ENCODE data around the gene FDXR. TPM values are rescaled to one million over a fixed set of nuclear protein-coding genes. Genes with fewer than 3 reads are reported as not detected.

Gene FDXR
- total and polyA plus RNA-seq, 2 donors (not counting 3 experiments of a cell fraction or from before 2014, with no cell fraction given) = 19.7 to 33.4 TPM

GRCh38 chr17:74825952-74826719 lies 46.7 kb downstream of the FDXR start:
- Histone ChIP-seq H3K27ac (ENCODE audit: insufficient read depth, low read depth, low read length) (no peak overlapping the region), H2AFZ (ENCODE audit: low read depth, low read length) (no peak overlapping the region), H3K9me3 (replicated peaks; ENCODE audit: control insufficient read depth, insufficient read depth, low read length) (no peaks in the 10 kb centered on the region), H3K4me2 (ENCODE audit: insufficient read depth, low read length) (peak overlapping the region; percentile 1), H3K4me3 (replicated peaks in 1 of 3; ENCODE audit: insufficient read depth in 1 of 3, low read depth in 1 of 3, low read length in 3 of 3) (no peak overlapping the region), H3K9ac (replicated peaks; ENCODE audit: extremely low read depth, insufficient read depth, low read length) (no peak overlapping the region), H3K36me3 (ENCODE audit: control insufficient read depth in 2 of 2, extremely low read depth in 1 of 2, insufficient read depth in 2 of 2, low read length in 2 of 2) (peaks cover 0 to 4% of the 10 kb centered on the region in 2 experiments), H3K79me2 (ENCODE audit: control insufficient read depth, insufficient read depth, low read length) (no peaks in the 10 kb centered on the region), H3K9me1 (replicated peaks; ENCODE audit: control insufficient read depth, extremely low read depth, insufficient read depth, low read length) (no peaks in the 10 kb centered on the region), H3K27me3 (ENCODE audit: control insufficient read depth in 2 of 2, insufficient read depth in 2 of 2, low read length in 2 of 2) (no peaks in the 10 kb centered on the region), H4K20me1 (replicated peaks; ENCODE audit: control insufficient read depth, extremely low read depth, insufficient read depth, low read length) (no peaks in the 10 kb centered on the region), H3K4me1 (ENCODE audit: control insufficient read depth, extremely low read depth, insufficient read depth, low read length) (peaks cover 13% of the 10 kb centered on the region)
- CTCF ChIA-PET = interaction anchor here (0.9 to 3.7 kb wide), 12 partner anchors 14 to 47 kb away, joined by 3 to 23 read pairs (median 4); partner anchors contain the start of genes FDXR and GRIN2C
- no peak for TF ChIP-seq MYC (IDR thresholded peaks at IDR 0.05; ENCODE audit: low read depth, low read length)
- peak; percentile 61 for TF ChIP-seq FOS (IDR thresholded peaks at IDR 0.05; ENCODE audit: borderline replicate concordance, insufficient read depth, low read length)
- dilution Hi-C loops (cut with MboI; ENCODE audit: extremely low pct_ligation_motif_present, low sequenced_read_pairs) (no loop called here), intact Hi-C loops (cut with micrococcal nuclease) (loop anchor here (1.0 to 2.0 kb wide), 2 partner anchors 27 to 35 kb away; no protein-coding TSS in a partner anchor)
- no TSS peak for BruUV-seq (replicated peaks)
- DNase-seq (ENCODE audit: low read depth, low spot score) (peak; percentile 77), FAIRE-seq (peak; percentile 92)
- POLR2A ChIA-PET = interaction anchor here (1.0 kb wide), 1 partner anchor 13 kb away, joined by 3 read pairs; no protein-coding TSS in a partner anchor

DNA sequence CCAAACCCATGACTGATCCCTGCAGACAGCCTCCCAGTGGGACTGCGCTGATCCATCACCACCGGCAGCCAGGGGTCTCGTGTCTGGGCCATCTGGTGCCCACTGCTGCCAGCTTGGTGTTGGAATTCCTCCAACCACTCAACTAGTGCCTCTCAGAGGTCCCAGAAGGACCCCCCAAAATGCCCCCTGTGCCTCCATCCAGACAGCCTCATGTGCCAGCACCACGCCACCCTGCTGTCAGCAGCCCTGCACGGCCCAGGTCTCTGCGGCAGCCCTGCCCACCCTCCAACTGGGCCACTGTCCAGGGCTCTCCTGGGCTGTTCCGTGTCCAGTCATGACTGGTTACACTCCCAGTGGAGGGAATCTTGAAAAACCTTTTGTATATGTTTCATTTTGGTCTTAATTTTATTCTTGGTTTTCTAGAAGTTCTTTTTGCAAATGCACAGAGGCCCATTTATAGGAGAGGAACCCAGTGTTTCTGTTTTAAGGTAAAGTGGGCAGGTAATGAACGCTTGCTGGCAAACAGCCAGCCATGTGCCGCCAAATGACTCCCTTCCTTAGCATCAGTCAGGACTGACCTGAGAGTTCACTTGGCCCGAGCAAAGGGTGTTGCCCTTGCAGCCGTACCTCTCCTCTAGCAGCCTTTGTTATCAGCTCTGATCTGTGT lies 47.7 kb downstream of the FDXR start:
- Histone ChIP-seq H3K9me1 (replicated peaks; ENCODE audit: control insufficient read depth, extremely low read depth, insufficient read depth, low read length) (no peaks in the 10 kb centered on the region), H4K20me1 (replicated peaks; ENCODE audit: control insufficient read depth, extremely low read depth, insufficient read depth, low read length) (no peaks in the 10 kb centered on the region), H3K27ac (ENCODE audit: insufficient read depth, low read depth, low read length) (no peak overlapping the region), H2AFZ (ENCODE audit: low read depth, low read length) (no peak overlapping the region), H3K4me2 (ENCODE audit: insufficient read depth, low read length) (no peak overlapping the region), H3K9me3 (replicated peaks; ENCODE audit: control insufficient read depth, insufficient read depth, low read length) (no peaks in the 10 kb centered on the region), H3K36me3 (ENCODE audit: control insufficient read depth in 2 of 2, extremely low read depth in 1 of 2, insufficient read depth in 2 of 2, low read length in 2 of 2) (peaks cover 0 to 11% of the 10 kb centered on the region in 2 experiments), H3K4me3 (replicated peaks in 1 of 3; ENCODE audit: insufficient read depth in 1 of 3, low read depth in 1 of 3, low read length in 3 of 3) (no peak overlapping the region), H3K9ac (replicated peaks; ENCODE audit: extremely low read depth, insufficient read depth, low read length) (no peak overlapping the region), H3K79me2 (ENCODE audit: control insufficient read depth, insufficient read depth, low read length) (no peaks in the 10 kb centered on the region), H3K27me3 (ENCODE audit: control insufficient read depth in 2 of 2, insufficient read depth in 2 of 2, low read length in 2 of 2) (no peaks in the 10 kb centered on the region), H3K4me1 (ENCODE audit: control insufficient read depth, extremely low read depth, insufficient read depth, low read length) (peaks cover 13% of the 10 kb centered on the region)
- dilution Hi-C loops (cut with MboI; ENCODE audit: extremely low pct_ligation_motif_present, low sequenced_read_pairs) (no loop called here), intact Hi-C loops (cut with micrococcal nuclease) (no loop called here)
- CTCF ChIA-PET = interaction anchor here (1.0 to 3.7 kb wide), 9 partner anchors 14 to 48 kb away, joined by 3 to 23 read pairs (median 6); partner anchors contain the start of genes FDXR and GRIN2C
- no peak for TF ChIP-seq JUN (IDR thresholded peaks at IDR 0.05; ENCODE audit: borderline replicate concordance, insufficient read depth, insufficient read length, low read depth)
- no peak for TF ChIP-seq FOS (IDR thresholded peaks at IDR 0.05; ENCODE audit: borderline replicate concordance, insufficient read depth, low read length)
- TF ChIP-seq GATA2 (IDR thresholded peaks at IDR 0.05; ENCODE audit: insufficient read depth, insufficient read length, low read depth, low read length) = no peak
- TF ChIP-seq POLR2AphosphoS5 (IDR thresholded peaks at IDR 0.05; ENCODE audit: insufficient read depth, low read depth, low read length) = no peak
- TF ChIP-seq CTCF (IDR thresholded peaks at IDR 0.05; ENCODE audit: extremely low read depth in 1 of 2, insufficient read depth in 1 of 2, low read depth in 1 of 2, low read length in 2 of 2) = no peak
- TF ChIP-seq MYC (IDR thresholded peaks at IDR 0.05; ENCODE audit: low read depth, low read length) = no peak
- TF ChIP-seq MAX (IDR thresholded peaks at IDR 0.05; ENCODE audit: insufficient read depth, insufficient read length) = no peak
- no peak for TF ChIP-seq POLR2A (IDR thresholded peaks at IDR 0.05; ENCODE audit: low read depth, low read length)
- TF ChIP-seq EZH2 (IDR thresholded peaks at IDR 0.05; ENCODE audit: borderline replicate concordance, low read depth, low read length, severe bottlenecking) = no peak
- POLR2A ChIA-PET = no interaction called here
- DNase-seq (ENCODE audit: low read depth, low spot score) (peak; percentile 5), FAIRE-seq (no peak)
- no TSS peak for BruUV-seq (replicated peaks)

Data from endothelial cell of umbilical vein (primary cell).